ENCODE measurements around the gene UMODL1.

The UMODL1 gene

DNA sequence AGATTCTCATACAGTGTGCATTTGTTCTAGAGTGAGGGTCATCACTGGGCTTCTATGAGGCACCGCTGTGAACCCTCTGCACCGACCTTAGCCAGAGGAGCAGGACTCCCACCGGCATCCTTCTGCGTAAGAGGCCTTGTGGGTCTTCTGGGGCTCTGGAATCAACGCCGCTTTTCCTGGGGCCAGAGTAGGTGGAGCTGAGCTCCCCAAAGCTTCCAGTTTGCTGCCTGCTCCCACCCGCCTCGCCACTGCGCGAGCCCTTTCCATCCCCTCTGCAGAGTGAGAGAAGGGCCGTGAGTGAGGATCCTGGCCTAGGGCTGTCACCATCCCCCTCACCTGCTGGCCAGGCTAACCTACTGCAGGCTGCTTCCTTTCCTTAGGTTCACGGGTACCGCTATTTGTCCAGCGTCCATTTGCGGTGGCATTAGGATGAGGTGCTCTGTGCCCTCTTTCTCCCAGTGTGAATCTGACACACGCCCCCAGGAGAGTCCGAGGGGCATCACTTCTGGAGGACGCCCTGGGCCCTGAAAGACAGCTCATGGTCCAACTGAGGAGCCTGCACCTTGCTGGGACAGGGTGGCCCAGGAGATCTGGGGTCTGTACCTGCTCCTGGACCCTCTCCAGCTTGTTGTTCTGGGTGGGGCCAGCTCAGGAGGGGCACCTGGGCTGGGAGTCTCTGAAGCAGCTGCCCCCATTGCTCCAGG lies 36.2 kb downstream of the UMODL1 start:
- Mint-ChIP-seq H3K4me1 (peaks cover 5% of the 10 kb centered on the region), H3K27me3 (ENCODE audit: low read depth) (peaks cover 42% of the 10 kb centered on the region), H3K36me3 (ENCODE audit: low read depth) (no peaks in the 10 kb centered on the region), H3K4me3 (no peak overlapping the region), H3K9me3 (no peaks in the 10 kb centered on the region), H3K27ac (no peak overlapping the region)
- TF ChIP-seq, protein P1, sequence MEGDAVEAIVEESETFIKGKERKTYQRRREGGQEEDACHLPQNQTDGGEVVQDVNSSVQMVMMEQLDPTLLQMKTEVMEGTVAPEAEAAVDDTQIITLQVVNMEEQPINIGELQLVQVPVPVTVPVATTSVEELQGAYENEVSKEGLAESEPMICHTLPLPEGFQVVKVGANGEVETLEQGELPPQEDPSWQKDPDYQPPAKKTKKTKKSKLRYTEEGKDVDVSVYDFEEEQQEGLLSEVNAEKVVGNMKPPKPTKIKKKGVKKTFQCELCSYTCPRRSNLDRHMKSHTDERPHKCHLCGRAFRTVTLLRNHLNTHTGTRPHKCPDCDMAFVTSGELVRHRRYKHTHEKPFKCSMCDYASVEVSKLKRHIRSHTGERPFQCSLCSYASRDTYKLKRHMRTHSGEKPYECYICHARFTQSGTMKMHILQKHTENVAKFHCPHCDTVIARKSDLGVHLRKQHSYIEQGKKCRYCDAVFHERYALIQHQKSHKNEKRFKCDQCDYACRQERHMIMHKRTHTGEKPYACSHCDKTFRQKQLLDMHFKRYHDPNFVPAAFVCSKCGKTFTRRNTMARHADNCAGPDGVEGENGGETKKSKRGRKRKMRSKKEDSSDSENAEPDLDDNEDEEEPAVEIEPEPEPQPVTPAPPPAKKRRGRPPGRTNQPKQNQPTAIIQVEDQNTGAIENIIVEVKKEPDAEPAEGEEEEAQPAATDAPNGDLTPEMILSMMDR (IDR thresholded peaks at IDR 0.05; ENCODE audit: unreplicated experiment in 3 of 3) = no peak

DNA sequence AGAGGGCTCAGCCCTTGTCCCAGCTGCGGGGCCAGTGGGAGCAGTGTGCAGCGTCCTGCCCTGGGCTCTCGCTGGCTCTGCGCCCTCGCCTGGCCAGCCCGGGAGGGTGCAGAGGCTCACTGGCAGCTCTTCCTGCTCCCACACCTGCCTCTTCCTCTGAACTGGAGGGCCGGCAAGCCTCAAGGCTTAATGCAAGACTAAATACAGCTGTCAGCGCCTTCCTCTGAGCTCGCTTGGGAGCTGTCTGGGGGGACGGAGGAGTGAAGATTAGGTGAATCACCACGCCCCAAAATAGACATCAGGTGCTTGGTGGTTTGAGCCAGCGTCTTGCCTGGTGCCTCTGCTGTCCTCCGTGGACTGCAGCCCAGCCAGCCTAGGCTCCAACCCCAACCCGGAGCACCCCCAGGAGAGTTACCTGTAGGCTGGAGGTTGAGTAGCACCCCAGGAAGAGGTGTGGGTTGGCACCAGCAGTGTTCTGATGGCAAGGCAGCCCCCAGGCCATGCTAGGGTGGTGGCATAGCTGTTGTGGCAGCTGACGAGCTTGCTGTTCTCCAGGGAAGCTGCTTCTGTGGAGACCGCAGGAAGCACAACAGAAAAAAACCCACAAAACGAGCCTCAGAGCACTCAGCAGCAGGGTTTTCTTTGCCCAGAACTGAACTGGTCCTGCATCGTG lies 36.9 kb downstream of the UMODL1 start:
- H3K9me3 Mint-ChIP-seq = no peaks in the 10 kb centered on the region
- H3K27ac Mint-ChIP-seq = no peak overlapping the region
- peaks cover 12% of the 10 kb centered on the region for H3K4me1 Mint-ChIP-seq
- TF ChIP-seq, protein P1 (IDR thresholded peaks at IDR 0.05; ENCODE audit: unreplicated experiment in 3 of 3) = peak; percentile 70 to 77 (median 76)
- no peaks in the 10 kb centered on the region for H3K36me3 Mint-ChIP-seq (ENCODE audit: low read depth)
- peaks cover 42% of the 10 kb centered on the region for H3K27me3 Mint-ChIP-seq (ENCODE audit: low read depth)
- no peak overlapping the region for H3K4me3 Mint-ChIP-seq

DNA sequence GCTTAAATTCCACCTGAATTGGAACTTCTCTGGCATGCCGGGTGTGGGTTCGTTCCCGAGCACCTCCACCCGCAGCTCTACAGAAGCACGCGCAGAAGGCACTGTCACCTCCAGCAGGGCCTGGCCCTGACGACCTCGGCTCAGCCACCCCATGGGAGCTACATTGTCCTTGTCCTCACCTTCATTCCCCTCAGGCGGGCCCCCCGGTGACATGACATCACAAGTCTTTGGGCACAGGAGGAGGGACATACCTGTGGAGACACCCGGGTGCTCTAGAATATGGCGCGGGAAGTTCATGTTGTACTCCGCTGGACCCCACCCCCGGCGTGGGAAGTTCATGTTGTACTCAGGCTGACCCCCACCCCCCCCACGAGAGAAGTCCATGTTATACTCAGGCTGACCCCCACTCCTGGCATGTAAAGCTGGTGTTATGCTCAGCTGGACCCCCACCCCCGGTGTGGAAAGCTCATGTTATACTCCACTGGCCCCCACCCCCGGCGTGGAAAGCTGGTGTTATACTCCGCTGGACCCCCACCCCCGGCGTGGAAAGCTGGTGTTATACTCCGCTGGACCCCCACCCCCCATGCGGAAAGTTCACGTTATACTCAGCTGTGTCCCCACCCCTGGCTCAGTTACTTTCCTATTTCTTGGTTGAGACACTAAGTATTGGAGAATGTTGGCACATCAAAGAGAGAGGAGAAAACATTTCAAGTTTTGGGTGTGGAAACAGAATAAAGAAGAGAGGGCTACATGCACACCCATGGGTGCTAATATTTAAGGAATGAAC lies 37.6 kb downstream of the UMODL1 start:
- TF ChIP-seq, protein P1 (IDR thresholded peaks at IDR 0.05; ENCODE audit: unreplicated experiment in 3 of 3) = no peak
- H3K36me3 Mint-ChIP-seq (ENCODE audit: low read depth) = no peaks in the 10 kb centered on the region
- H3K4me1 Mint-ChIP-seq = peaks cover 14% of the 10 kb centered on the region
- H3K27ac Mint-ChIP-seq = no peak overlapping the region
- no peaks in the 10 kb centered on the region for H3K9me3 Mint-ChIP-seq
- peaks cover 37% of the 10 kb centered on the region for H3K27me3 Mint-ChIP-seq (ENCODE audit: low read depth)
- H3K4me3 Mint-ChIP-seq = no peak overlapping the region

DNA sequence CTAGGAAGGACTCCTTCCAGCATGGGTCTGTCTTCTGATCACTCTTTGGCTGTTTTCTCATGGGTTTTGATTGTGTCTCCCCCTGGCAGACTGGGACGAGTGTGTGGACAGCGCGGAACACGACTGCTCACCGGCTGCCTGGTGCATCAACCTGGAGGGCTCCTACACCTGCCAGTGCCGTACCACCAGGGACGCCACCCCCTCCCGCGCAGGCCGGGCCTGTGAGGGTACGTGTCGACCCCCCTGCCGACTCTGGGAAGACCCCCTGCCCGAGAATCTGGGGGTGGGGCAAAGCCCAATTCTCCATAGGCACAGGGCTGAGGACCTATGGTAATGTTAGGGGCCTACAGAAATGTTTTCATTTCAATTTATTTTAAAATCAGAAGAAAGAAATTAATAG lies 38.4 kb downstream of the UMODL1 start:
- Mint-ChIP-seq H3K27me3 (ENCODE audit: low read depth) (peaks cover 40% of the 10 kb centered on the region), H3K36me3 (ENCODE audit: low read depth) (no peaks in the 10 kb centered on the region), H3K4me3 (no peak overlapping the region), H3K9me3 (no peaks in the 10 kb centered on the region), H3K27ac (no peak overlapping the region), H3K4me1 (peaks cover 14% of the 10 kb centered on the region)
- TF ChIP-seq, protein P1 (IDR thresholded peaks at IDR 0.05; ENCODE audit: unreplicated experiment in 3 of 3) = no peak

DNA sequence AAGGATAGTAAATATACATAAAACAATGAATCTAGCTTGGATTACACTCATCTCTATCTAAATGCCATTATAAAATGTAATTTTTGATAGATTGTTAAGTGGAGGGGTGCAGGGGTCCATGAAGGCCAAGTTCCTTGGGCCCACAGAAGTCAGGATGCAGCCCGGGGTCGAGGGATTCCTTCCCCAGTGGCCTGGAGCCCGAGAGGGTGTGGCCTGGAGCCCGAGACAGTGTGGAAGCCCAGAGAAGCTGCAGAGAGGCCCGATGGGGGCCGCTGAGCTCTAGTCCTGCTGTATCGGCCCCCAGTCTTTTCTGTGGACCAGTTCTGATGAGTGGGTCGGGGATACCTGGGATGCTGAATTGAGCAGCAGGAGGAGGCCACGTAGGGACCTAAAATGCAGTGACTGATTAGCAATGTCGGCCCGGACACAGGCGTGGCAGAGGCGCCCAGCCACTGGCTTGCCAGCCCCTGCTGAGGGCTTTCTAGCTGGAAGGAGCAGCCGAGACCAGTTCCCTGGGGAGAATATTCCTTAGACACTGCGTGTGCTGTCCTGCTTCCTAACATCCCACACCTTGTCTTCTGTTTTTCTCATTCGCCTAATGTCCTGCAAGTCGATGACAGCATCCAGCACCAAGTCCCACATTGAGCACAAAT lies 38.9 kb downstream of the UMODL1 start:
- Mint-ChIP-seq H3K36me3 (ENCODE audit: low read depth) (no peaks in the 10 kb centered on the region), H3K4me3 (no peak overlapping the region), H3K27me3 (ENCODE audit: low read depth) (peaks cover 36% of the 10 kb centered on the region), H3K4me1 (peaks cover 14% of the 10 kb centered on the region), H3K27ac (no peak overlapping the region), H3K9me3 (no peaks in the 10 kb centered on the region)
- TF ChIP-seq, protein P1 (IDR thresholded peaks at IDR 0.05; ENCODE audit: unreplicated experiment in 3 of 3) = no peak
